ENCODE measurements around the gene IL17RE.
"Not testable (repeated sequence)": the region's sequence is repeated elsewhere in the genome, so short reads cannot be mapped to it uniquely, and the experiment has no call there.

IL17RE gene

GRCh38 chr3:9933561-9934234, 31.1 kb downstream of the IL17RE start, which contains the start of gene CRELD1:
TSS of gene CRELD1 (plus strand) at chr3:9933834. CDS start at chr3:9934439, 605 bp downstream.
- DNase-seq (ENCODE audit: low read depth in 3 of 3): peak; percentile 93 to 98 (median 96)

- DNase-seq (ENCODE audit: low read depth in 3 of 3): no peak
Observed at GRCh38 chr3:9934235-9934621, 31.6 kb downstream of the IL17RE start.

DNA sequence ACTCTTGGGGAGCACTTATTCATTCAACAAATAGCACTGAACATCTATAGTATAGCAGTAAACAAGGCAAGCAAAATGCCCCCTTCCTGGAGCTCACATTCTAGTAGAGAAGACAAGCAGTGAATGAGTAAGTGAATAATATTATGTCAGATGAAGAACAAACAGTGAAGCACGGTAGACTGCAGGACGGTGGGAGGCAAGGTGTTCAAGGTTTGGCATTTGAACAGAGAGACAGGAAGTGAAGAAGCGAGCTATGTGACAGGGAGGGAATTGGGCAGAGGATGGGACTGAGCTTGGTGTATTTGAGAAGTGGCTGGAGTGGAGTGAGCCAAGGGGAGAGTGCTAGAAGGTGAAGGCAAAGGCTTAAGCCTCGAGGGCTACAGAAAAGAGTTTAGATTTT, 32.3 kb downstream of the IL17RE start:
- no peak for DNase-seq (ENCODE audit: low read depth in 3 of 3)

GRCh38 chr3:9935966-9936510, 33.4 kb downstream of the IL17RE start:
- DNase-seq (ENCODE audit: low read depth in 3 of 3): no peak

DNA sequence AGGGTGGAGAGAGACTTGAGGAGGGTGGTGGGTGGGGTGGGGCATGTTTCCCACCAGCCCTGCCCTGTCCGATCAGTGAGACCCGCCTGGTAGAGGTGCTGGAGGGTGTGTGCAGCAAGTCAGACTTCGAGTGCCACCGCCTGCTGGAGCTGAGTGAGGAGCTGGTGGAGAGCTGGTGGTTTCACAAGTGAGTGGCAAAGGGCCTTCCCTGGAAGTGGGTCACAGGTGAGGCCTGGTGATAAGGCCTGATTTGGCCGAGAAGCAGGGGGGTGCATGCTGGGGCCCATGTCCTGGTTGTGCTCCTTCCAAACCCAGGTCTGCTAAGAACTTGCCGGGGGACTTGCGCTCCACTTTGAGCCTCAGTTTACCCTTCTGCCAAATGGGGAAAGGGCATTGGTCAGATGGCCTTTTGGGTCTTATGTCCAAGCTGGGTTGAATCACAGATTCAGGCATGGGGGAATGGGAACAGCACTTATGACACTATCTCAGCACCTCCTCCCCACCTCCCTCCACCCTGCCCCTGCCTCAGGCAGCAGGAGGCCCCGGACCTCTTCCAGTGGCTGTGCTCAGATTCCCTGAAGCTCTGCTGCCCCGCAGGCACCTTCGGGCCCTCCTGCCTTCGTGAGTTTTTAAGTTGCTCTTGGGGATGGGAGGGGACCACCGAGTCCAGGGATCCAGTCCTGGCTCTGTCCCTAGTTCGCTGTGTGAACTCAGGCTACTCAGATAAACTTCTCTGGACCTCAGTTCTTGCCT, 35.0 kb downstream of the IL17RE start:
- no peak for DNase-seq (ENCODE audit: low read depth in 3 of 3)

DNA sequence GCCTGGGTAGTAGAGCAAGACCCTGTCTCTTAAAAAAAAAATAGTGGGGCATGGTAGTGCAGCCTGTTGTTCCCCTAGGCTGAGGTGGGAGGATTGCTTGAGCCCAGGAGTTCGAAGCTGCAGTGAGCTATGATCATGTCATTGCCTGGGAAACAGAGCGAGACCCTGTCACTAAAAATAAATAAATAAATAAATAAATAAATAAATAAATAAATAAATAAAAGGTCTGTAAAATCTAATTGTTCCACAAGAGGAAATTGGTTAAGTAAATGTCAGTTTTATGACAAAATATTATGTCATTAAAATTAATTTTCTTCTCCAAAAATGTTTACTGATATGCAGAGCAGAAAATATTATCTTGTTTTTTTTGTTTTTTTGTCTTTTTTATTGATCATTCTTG, 36.3 kb downstream of the IL17RE start:
- DNase-seq (ENCODE audit: low read depth in 3 of 3): no peak

GRCh38 chr3:9939906-9940305, 37.3 kb downstream of the IL17RE start:
- DNase-seq (ENCODE audit: low read depth in 3 of 3): not testable (repeated sequence)

DNA sequence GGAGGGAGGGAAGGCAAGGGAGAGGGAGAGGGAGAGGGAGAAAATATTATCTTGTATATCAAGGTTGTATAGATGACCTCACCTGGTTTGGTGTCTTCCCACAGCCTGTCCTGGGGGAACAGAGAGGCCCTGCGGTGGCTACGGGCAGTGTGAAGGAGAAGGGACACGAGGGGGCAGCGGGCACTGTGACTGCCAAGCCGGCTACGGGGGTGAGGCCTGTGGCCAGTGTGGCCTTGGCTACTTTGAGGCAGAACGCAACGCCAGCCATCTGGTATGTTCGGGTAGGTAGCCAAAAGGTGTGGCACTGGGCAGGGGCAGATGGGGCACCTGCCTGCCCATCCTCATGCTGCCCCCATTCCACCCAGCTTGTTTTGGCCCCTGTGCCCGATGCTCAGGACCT, 38.1 kb downstream of the IL17RE start:
- DNase-seq (ENCODE audit: low read depth in 3 of 3): no peak

GRCh38 chr3:9942164-9942563, 39.5 kb downstream of the IL17RE start:
- no peak for DNase-seq (ENCODE audit: low read depth in 3 of 3)

GRCh38 chr3:9942934-9943690, 40.5 kb downstream of the IL17RE start:
- DNase-seq (ENCODE audit: low read depth in 3 of 3): no peak

DNA sequence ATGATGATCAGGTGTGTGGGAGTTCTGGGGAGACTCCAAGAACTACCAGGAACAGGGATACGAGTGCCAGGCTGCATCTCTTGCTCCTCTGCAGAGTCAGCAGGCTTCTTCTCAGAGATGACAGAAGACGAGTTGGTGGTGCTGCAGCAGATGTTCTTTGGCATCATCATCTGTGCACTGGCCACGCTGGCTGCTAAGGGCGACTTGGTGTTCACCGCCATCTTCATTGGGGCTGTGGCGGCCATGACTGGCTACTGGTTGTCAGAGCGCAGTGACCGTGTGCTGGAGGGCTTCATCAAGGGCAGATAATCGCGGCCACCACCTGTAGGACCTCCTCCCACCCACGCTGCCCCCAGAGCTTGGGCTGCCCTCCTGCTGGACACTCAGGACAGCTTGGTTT, 41.6 kb downstream of the IL17RE start:
- DNase-seq (ENCODE audit: low read depth in 3 of 3): no peak

DNA sequence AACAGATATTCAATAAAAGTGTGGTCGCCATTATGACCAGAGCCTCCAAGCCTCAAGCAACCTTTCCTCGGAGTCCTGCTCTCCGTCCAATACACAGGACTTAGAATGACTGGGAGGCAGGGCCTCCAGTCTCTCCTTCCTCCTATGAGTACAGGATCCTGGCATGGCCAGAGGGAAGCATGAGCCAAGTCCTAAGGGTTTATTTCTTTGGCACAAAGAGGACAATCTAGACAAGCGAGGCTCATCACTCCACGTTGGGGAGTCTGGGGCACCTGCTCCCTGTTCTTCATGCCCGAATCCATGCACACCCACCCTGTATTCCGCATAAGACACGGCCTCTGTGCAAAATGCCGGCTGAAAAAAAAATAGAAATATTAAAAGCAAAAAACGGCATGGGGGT, 42.7 kb downstream of the IL17RE start:
- DNase-seq (ENCODE audit: low read depth in 3 of 3): no peak

DNA sequence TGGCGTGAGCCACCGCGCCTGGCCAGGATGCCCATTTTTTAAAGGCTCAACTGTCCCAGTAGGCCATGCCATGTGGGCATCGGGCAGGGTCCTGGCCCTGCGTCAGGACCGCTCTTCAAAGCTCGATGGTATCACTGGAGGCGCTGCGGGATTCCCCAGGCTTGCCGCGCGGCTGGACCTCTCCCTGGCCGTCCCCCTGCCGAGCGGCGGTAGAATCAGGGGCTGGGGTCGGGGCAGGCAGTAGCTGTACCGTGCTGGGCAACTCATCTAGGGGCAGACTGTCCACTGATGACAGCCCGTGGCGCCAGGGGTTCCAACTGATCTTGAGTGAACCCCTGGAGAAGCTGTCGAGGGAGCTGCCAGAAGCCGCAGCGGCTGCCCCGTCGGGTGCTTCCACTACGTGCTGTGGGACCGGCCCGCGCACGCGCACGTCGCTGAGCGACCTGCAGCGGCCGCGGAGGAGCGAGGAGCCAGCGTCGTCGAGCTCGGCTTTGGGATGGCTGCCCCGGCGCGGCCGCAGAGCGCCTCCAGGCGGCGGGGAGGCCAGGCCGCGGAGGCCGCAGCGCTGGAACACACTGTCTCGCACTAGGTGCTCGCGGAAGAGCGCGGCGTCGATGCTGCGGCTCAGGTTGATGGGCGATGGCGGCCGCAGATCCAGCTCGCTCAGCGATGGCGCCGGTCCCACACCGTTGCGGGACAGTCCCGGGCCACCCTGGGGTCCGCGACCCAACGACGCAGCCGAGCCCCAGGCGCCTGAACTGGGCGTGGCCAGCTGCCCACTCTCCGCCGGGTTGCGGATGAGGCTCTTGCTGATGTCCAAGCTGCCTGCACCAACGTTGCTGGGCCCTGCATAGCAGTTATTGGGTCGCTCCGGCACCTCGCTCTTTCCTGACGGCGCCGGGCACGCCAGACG, 43.7 kb downstream of the IL17RE start:
- DNase-seq (ENCODE audit: low read depth in 3 of 3): peak; percentile 54 to 67 (median 61)

DNA sequence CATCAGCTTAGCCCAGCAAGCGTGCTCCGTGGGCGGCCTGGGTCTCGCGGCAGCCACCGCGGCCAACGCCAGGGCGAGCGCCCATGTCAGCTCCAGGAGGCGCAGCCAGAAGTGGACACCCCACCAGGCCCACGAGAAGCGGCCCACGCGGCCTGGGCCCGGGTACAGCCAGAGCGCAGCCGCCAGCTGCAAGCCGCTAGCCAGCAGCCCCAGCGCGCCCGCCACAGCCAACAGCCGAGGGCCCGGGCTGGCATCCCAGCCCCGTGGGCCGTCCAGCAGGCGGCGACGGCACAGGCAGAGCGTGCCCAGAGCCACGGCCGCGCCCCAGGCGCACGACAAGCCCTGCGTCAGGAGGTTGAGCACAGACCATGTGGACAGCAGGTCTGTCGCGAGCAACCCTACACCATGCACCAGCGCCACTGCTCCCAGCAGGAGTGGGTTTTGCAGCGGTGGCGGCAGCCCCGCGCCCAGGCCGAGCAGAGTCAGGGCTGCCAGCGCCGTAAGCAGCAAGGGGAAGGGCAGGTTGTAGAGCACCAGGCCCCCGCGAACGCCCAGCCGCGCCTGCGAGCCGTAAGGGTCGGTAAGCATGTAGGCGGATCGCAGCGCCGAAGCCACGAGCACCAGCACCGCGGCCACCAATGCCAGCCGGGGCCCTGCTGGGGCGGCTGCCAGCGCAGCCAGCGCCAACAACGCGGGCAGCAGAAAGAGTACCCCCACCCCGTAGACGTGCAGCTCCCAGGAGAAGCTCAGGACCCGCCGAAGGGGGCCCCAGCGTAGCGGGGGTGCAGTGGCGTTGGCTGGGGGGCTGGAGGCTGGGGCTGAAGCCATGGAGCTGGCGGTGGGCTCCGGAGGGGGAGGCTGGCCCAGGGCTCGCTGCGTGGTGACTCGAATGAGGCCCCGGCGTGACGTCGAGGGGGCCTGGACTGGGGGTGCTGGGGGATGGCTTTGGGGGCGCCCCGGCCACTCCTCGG, 44.7 kb downstream of the IL17RE start:
- no peak for DNase-seq (ENCODE audit: low read depth in 3 of 3)

- DNase-seq (ENCODE audit: low read depth in 3 of 3): no peak
Observed at GRCh38 chr3:9948586-9948985, 45.9 kb downstream of the IL17RE start.

GRCh38 chr3:9949115-9949514, 46.5 kb downstream of the IL17RE start:
- DNase-seq (ENCODE audit: low read depth in 3 of 3): no peak

- DNase-seq (ENCODE audit: low read depth in 3 of 3): no peak
Observed at GRCh38 chr3:9949626-9950025, 47.0 kb downstream of the IL17RE start.

DNA sequence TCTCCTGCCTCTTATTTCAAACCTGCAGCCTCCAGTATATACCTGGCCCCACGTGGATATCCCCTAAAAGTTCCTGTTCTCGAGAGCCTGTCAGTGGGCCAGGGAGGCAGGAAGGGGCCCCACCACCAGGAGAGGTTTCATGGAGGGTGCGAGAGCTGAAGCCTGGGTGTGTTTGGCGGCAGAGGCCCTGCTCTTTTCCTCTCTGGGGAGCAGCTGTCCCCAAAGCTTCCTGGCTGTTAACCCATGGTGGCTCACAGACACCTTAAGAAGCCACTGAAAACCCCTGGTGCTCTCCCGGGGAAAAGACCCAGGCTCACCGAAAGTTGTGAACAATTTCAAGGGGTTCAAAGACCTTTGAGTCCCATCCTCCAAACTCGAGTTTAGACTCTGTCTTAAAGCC, 48.5 kb downstream of the IL17RE start:
- no peak for DNase-seq (ENCODE audit: low read depth in 3 of 3)

DNA sequence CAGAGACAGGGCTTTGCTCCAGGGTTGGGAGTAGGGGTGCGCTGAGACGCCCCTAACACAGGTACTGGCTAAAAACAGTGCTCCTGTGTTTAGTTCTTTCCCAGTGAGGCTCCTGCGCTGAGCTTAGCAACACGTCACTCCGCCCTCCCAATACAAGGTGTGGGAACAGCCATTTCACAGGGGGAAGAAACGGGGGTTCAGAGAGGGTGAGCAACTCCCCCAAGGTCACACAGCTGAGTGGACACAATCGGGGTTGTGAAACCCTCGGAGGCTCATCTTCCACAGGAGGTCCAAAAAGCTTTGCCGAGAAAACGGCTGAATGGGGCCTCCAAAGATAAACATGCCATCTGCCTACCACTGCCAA, 48.9 kb downstream of the IL17RE start:
- no peak for DNase-seq (ENCODE audit: low read depth in 3 of 3)

Data from stimulated activated CD4-positive, alpha-beta T cell treated with anti-CD3 and anti-CD28 coated beads, TNF-alpha, amount 100 ng/mL, for 4 hours (primary cell).